Femur (tissue), 1 donor: ENCODE results near the gene HIPK2.

ENCODE experiments used
- DNase-seq: peaks from one replicate; pipeline ENCODE4 v3.0.0-alpha.2; 2017

Gene HIPK2

DNA sequence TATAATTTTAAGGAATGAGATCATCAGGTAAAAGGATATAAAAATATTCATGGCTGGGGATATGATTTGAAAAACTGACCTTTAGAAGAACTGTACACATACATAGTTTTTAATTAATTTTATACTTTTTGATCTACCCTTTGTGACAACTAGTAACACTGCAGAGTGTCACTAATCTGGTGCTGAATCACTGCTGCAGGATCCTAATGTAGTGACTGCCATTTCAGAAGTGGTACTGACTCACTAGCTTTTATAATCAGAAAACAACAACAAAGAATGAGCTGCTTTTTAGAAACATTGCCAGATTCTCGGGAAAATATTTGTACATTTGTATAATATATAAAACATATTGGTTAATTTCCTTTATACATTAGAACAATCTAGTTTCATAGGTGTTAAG, 110.4 kb downstream of the HIPK2 start:
- DNase-seq, result no peak

GRCh38 chr7:139666501-139666900, 111.3 kb downstream of the HIPK2 start:
- no peak for DNase-seq

- no peak for DNase-seq
These were observed 113.4 kb downstream of the HIPK2 start for GRCh38 chr7:139664434-139664833.

DNA sequence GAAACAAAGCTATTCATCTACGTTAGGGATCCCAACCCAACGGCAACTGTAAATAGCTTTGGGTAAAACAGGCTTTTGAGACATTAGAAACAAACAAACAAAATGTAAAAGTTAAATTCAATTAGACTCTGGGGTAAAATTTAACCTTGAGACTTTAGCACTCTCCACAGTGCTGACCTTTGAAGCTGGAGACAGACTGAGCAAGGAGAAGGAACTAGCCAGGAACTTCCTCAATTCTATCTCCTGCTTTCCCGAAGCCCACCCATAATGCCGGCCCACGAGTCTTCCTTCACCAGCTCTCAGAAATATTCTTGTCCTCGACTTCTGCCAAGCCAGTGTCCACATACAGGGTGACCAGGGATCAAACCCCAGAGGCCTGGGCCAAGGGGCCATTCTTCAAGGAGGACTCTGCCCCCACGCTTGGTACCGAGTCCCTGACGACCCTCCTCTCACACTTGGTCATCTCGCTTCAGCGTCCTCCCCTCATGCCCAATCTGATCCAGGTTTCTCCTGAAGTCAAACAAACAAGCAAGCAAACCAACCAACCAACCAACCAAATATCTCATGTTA, 114.1 kb downstream of the HIPK2 start:
- DNase-seq, result no peak

GRCh38 chr7:139661903-139662302, 115.9 kb downstream of the HIPK2 start:
- no peak for DNase-seq

DNA sequence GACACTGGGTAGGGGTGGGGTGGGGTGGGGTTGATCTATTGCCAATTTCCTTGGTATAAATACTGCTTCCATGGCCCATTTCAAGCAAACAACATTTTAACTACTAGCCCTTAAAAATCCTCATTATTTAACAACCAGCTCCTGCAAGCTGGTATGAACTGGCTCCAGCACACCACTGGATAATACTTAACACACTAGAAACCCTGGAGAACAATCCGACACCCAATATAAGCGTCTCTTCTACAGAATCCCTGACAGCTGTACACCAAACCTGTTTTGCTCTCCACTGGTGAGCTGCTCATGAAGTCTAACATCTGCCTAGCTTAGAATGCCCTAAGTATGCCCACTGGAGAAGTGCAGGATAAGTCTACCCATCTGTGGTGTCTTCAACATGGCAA, 116.8 kb downstream of the HIPK2 start:
- no peak for DNase-seq

GRCh38 chr7:139660317-139661042, 117.3 kb downstream of the HIPK2 start:
- DNase-seq, result no peak

DNA sequence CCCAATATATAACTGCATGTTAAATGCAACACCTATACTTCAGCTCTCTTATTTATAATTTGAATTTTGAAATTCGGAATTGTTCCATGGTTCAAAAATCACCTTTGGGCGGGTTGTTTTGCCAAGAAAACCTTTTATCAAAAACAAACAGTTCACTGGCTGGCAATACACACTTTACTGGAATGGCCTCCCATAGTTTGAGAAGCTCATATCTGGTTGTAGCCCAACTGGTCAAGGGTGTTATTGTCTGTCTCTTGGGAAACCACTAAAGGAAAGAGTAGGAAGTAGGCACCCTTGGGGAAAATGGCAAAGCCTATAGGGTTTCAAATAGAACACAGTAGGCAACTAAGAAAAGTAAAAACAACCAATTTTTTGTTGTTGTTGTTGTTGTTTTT, 117.9 kb downstream of the HIPK2 start:
- no peak for DNase-seq

DNA sequence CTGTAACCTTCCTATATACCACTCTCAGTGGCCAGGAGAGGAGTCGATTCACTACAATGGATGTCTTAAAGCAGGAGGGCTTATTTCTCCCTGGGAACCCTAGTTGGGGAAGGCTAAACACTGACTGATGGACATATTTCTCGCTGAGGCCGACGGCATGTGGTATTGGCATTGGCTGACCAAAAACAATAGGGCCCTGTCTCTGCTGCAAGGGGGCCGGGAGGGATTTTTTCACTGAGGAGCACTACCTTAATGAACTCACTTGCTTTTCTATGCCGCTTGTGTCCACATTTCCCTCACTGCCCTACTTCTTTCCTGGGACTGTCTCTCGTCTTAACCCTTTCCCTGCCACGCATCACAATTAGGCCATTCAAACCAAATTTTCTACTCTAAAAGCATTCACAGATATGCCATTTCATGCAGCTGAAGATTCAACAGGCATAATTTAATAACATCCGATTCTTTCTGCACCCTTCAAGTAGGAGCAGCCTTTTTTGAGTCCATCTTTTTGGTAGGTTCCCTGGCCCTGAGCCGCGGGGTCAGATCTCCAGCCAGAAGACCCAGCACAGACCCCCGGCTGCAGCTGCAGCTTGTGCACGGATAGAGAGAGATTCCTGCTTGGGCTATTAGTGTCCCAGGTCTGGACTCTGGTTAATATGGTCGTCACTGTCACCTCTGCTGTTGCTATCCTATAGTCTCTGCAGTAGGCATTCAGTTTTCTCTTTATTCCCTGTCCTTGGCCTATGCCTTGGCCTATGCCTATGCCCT, 118.7 kb downstream of the HIPK2 start:
- DNase-seq, result no peak

DNA sequence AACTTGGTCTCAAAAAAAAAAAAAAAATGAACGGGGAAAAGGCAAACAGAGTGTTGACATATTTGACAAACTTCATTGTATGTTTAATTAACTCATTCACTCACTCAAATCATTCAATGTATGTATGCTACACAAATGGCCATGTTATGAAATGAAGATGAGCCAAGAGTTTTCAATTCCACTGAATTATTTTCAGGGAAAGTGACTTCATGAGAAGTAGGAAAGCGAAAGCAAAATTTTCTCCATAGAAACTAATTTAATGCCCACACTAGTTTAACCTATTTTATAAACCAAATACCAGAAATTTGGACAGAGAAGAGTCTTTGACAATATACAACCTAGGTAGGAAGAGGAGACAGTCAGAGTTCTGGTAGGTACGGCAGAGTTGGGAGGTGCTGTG, 119.5 kb downstream of the HIPK2 start:
- no peak for DNase-seq

DNA sequence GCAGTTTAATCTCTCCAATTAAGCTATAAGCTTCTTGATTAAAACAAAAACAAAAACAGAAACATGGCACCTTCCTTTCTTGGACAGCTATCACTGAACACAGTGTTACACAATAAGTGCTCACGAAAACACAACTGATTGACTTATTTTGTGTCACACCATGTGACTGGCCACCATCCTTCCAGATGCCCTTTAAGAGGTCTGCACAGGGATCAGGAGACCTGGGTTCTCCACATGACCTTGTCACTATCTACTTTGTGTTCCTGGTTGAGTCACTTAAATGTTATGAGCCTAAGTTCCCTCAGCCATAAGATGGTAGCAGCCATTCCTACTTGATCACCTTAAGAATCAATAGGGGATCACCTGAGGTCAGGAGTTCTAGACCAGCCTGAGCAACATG, 120.1 kb downstream of the HIPK2 start:
- DNase-seq, result no peak

DNA sequence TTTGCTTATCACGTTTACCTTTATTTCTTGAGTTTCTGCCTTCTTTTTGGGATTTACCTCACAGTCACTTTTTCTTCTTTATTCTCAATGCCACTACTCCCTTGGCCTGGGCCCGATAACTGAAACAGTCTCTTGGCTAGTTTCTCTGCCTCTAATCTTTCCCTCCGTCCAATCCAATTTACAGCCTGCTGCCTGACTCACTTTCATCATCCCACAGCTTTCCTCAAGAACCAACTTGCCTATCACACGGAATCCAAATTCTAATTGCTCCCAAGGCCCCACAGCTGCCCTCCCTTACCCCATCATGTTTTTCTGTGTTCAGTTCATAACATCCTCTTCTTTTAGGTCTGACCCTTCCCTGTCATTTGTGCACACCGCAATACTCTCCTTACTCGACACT, 121.4 kb downstream of the HIPK2 start:
- DNase-seq, result no peak

DNA sequence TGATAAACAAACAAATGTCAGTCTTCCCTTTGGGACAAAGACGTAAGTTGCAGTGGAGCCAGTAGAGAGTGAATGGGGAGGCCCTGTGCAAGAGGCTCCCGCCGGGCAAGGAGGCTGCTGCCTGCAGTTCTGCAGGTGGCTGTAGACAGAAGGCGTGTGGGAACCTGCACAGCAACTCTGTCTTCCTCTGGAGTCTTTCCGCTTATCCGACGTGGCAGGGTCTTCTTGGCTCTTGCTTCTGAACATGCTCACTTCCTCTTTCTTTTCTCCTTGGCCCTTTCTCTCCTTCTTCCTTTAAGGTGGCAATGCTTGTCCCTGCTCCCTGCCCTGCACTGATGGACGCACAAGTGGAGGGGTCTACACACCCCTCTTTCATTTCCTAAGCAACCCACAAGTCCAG, 122.5 kb downstream of the HIPK2 start:
- DNase-seq, result no peak

GRCh38 chr7:139654276-139655181, 123.3 kb downstream of the HIPK2 start:
- no peak for DNase-seq

DNA sequence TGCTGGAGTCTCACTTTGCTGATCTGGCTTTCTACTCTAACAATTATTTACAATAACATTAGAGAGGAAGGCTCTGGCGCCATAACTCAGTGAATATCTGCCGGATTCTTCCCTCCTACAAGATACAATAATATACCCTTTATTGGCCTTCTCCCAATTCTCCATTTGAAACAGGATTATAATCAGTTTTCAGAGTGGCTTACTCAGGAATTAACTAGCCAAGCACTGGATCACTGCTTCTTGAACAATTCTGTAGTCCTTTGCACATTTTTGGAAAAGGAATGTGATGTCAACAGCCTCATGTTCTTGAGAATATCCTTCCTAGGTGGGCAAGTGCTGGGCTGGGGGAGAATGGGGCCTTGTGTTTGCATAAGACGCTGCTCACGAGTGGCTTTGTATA, 125.9 kb downstream of the HIPK2 start:
- DNase-seq, result no peak

DNA sequence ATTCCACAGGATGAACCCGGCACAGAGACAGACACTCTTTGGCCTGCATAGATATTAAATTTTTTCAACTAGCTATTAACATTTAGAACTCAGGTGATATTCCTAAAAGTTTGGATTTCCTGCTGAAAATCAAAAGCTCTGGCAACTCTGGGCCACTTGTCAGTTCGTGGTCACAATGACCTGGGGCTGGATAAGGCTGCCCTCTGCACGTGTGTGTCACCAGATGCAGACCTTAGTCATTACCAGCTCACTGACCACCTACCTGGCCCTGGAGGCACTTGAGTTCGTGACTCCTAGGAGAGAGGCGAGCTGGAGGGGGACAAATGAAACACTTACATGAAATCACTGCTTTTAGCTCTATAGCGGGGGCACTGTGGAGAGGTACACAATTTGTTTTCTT, 126.5 kb downstream of the HIPK2 start:
- no peak for DNase-seq

GRCh38 chr7:139650429-139651100, 127.2 kb downstream of the HIPK2 start:
- DNase-seq, result no peak

- DNase-seq, result no peak
These were observed 128.8 kb downstream of the HIPK2 start for GRCh38 chr7:139648941-139649425.

DNA sequence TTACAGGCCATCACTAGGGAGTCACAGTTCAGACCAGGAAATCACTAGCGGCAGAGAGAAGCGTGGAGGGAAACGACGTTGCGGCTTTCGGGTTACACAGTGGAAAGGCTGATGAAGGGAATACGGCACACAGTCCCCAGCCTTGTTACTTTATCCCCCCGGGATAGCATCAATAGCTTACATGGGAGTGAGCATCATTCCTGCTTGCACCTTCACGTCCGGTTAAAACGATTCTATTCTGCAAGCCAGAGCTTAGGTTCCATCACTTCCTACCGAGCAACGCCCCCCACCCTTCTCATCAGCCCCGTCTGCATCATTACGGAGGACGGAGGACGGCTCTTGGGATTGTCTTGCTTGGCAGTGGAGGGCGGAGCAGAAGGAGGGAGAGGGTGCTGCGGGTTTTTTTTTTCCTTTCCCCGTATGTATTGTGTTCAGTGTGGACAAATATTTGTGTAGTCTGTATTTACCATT, 129.4 kb downstream of the HIPK2 start:
- DNase-seq, result no peak

GRCh38 chr7:139647814-139648390, 129.9 kb downstream of the HIPK2 start:
- no peak for DNase-seq

GRCh38 chr7:139647085-139647484, 130.7 kb downstream of the HIPK2 start:
- no peak for DNase-seq

DNA sequence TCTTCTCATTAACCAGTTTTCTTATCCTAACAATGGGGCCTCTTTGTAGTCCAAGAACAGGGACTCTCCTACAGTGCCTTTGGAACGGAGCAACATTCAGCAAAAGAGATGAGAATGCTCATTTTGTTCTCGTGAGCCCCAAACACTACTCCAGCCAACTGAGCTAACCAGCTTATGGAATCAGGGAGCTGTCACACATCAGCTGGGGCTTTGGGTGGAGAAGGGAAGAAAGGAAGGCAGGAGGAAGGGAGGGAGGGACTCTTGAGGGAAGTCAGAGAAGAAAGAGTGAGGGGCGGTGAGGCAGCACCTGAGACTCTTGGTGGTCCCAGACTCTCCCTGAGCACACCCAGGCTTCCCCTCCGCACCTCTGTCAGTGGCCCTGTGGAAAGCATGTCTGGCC, 131.2 kb downstream of the HIPK2 start:
- DNase-seq, result no peak
